Fibroblast of peridontal ligament (primary cell): ENCODE data around the gene EIF4EBP3.

Source experiments
- DNase-seq: peaks from one replicate; pipeline ENCODE4 v3.0.0-alpha.2; 2010; ENCODE audit errors: extremely low read depth

The EIF4EBP3 gene

GRCh38 chr5:140557136-140557805 lies 9.8 kb downstream of the EIF4EBP3 start, which contains the start of gene SRA1:
Gene SRA1 (minus strand): TSS chr5:140557473. CDS start chr5:140557452, 21 bp downstream.
- peak; percentile 86 for DNase-seq

- no peak for DNase-seq
Observed at GRCh38 chr5:140557965-140558364, 10.5 kb downstream of the EIF4EBP3 start.

GRCh38 chr5:140558542-140558941 lies 11.1 kb downstream of the EIF4EBP3 start:
- no peak for DNase-seq

- DNase-seq: no peak
Observed at GRCh38 chr5:140560227-140560626, 12.8 kb downstream of the EIF4EBP3 start.

- no peak for DNase-seq
Observed at GRCh38 chr5:140561753-140562523, 14.5 kb downstream of the EIF4EBP3 start.

GRCh38 chr5:140563596-140563995 lies 16.1 kb downstream of the EIF4EBP3 start:
- no peak for DNase-seq

GRCh38 chr5:140564196-140565023 lies 16.9 kb downstream of the EIF4EBP3 start, which contains the start of the genes APBB3 and SLC35A4:
Gene APBB3 (minus strand): TSS chr5:140564598. CDS start chr5:140564245, 353 bp downstream.
Gene SLC35A4 (plus strand): TSS chr5:140564828. CDS start chr5:140567170, 2,342 bp downstream.
- DNase-seq: peak; percentile 99

GRCh38 chr5:140565024-140565779 lies 17.7 kb downstream of the EIF4EBP3 start:
- peak; percentile 16 for DNase-seq

GRCh38 chr5:140565780-140566095 lies 18.3 kb downstream of the EIF4EBP3 start:
- DNase-seq: peak; percentile 24

- DNase-seq: no peak
Observed at GRCh38 chr5:140566665-140567064, 19.2 kb downstream of the EIF4EBP3 start.

GRCh38 chr5:140567136-140567818 lies 19.8 kb downstream of the EIF4EBP3 start:
- no peak for DNase-seq

- no peak for DNase-seq
Observed at GRCh38 chr5:140567871-140568270, 20.4 kb downstream of the EIF4EBP3 start.

GRCh38 chr5:140568443-140569063 lies 21.1 kb downstream of the EIF4EBP3 start:
- no peak for DNase-seq

- no peak for DNase-seq
Observed at GRCh38 chr5:140569197-140569596, 21.7 kb downstream of the EIF4EBP3 start.

- no peak for DNase-seq
Observed at GRCh38 chr5:140570058-140570457, 22.6 kb downstream of the EIF4EBP3 start.

GRCh38 chr5:140570488-140570887 lies 23.0 kb downstream of the EIF4EBP3 start:
- no peak for DNase-seq

GRCh38 chr5:140571105-140571504 lies 23.6 kb downstream of the EIF4EBP3 start:
- no peak for DNase-seq

- DNase-seq: no peak
Observed at GRCh38 chr5:140573683-140574082, 26.2 kb downstream of the EIF4EBP3 start.

- no peak for DNase-seq
Observed at GRCh38 chr5:140574165-140574564, 26.7 kb downstream of the EIF4EBP3 start.

- DNase-seq: peak; percentile 37
Observed at GRCh38 chr5:140575309-140575708, 27.8 kb downstream of the EIF4EBP3 start.
